K562 (cell line): ENCODE measurements around the gene DMXL1. TPM values are rescaled to one million over a fixed set of nuclear protein-coding genes. Genes with fewer than 3 reads are reported as not detected.
A peak's percentile ranks its signal among the peaks of the same experiment; 100 is the strongest.

ENCODE experiments used
- ATAC-seq: fragments of 200-7000 bp; cut with Tn5 transposase; 3 replicates; pipeline ENCODE4 v1.9.1; 2020; ENCODE audit warnings: moderate library complexity
- BruUV-seq: library from RNA; stranded (reverse); fragments of 400-500 nt; replicated peaks from 2 replicates; lab custom pipeline; 2021; lab: Mats Ljungman, UMichigan
- CTCF ChIA-PET: fragments of 300-600 bp; formaldehyde crosslinking; extraction: SDS; loops from one replicate; lab custom pipeline; 2021; ENCODE audit warnings: low intra/inter-chr PET ratio; lab: Yijun Ruan, JAX
- POLR2A ChIA-PET: fragments of 300-600, 350-650 bp; sonication (Branson Sonifier 250); formaldehyde crosslinking; extraction: SDS; loops from one replicate; lab custom pipeline; 2021; ENCODE audit warnings: antibody characterized with exemption, inconsistent platforms; lab: Yijun Ruan, JAX
- DNase-seq, 4 experiments: peaks; one replicate each; pipeline versions ENCODE4 v3.0.0 to v3.0.0-alpha.2; 2011 to 2018; ENCODE audit warnings: low spot score in 3 of 4, mixed read lengths in 3 of 4; ENCODE audit errors: extremely low read depth in 1 of 4
- FAIRE-seq: peaks from 2 replicates; lab custom pipeline; 2011; peaks lifted over from hg19 to GRCh38; lab: Jason Lieb, UNC
- H2AFZ ChIP-seq: 2 replicates; pipeline ENCODE4 v1.6.0; 2011; ENCODE audit warnings: low read depth, low read length, control low read depth, inconsistent platforms
- H3K27ac ChIP-seq: fragments of 200-600 bp; 3 replicates; pipeline ENCODE4 v1.8.0; 2011; ENCODE audit warnings: low read depth, mild to moderate bottlenecking, control low read depth, inconsistent platforms, low read length, moderate library complexity, mixed read lengths; ENCODE audit errors: extremely low read depth
- H3K27me3 ChIP-seq, 2 experiments: fragments of 300-600 bp in 1 of 2; 2 replicates in 1 of 2; 3 replicates in 1 of 2; pipeline versions ENCODE4 v1.6.0 to v1.8.0; 2011; ENCODE audit warnings: inconsistent platforms in 2 of 2, low read length in 2 of 2, mild to moderate bottlenecking in 1 of 2, mixed read lengths in 1 of 2, moderate library complexity in 1 of 2; ENCODE audit not compliant: control insufficient read depth in 2 of 2, insufficient read depth in 2 of 2
- H3K36me3 ChIP-seq: fragments of 300-600 bp; 3 replicates; pipeline ENCODE4 v1.8.0; 2011; ENCODE audit warnings: mild to moderate bottlenecking, low read length, inconsistent platforms; ENCODE audit not compliant: control insufficient read depth, insufficient read depth
- H3K4me1 ChIP-seq, 2 experiments: fragments of 200-600 bp in 1 of 2; replicated peaks in 1 of 2; 2 replicates in 1 of 2; 3 replicates in 1 of 2; pipeline versions ENCODE4 v1.5.1 to v1.8.0; 2011; ENCODE audit warnings: inconsistent platforms in 2 of 2, low read length in 2 of 2, mild to moderate bottlenecking in 1 of 2, mixed read lengths in 1 of 2, moderate library complexity in 1 of 2; ENCODE audit not compliant: control insufficient read depth in 2 of 2, insufficient read depth in 2 of 2
- H3K4me2 ChIP-seq: 2 replicates; pipeline ENCODE4 v1.6.1; 2011; ENCODE audit warnings: low read length, control low read depth, inconsistent platforms, mixed read lengths; ENCODE audit not compliant: insufficient read depth
- H3K4me3 ChIP-seq: fragments of 200-600 bp; sonication (generic), shearing (Covaris generic); 2 replicates; pipeline ENCODE4 v1.5.1; 2016; ENCODE audit warnings: control low read depth, inconsistent platforms
- H3K79me2 ChIP-seq: fragments of 200-600 bp; 3 replicates; pipeline ENCODE4 v1.8.0; 2011; ENCODE audit warnings: low read length, inconsistent platforms; ENCODE audit not compliant: control insufficient read depth, insufficient read depth
- H3K9ac ChIP-seq, 2 experiments: 2 replicates each; pipeline versions ENCODE4 v1.6.0 to v1.6.1; 2011; ENCODE audit warnings: low read depth in 2 of 2, low read length in 2 of 2, control low read depth in 1 of 2, inconsistent platforms in 1 of 2, mild to moderate bottlenecking in 1 of 2, mixed read lengths in 1 of 2; ENCODE audit not compliant: insufficient read depth in 1 of 2
- H3K9me1 ChIP-seq: one replicate; pipeline ENCODE4 v1.6.0; 2011; ENCODE audit warnings: inconsistent platforms, mild to moderate bottlenecking, low read length, moderate library complexity; ENCODE audit not compliant: control insufficient read depth, insufficient read depth
- H3K9me3 ChIP-seq: replicated peaks from 2 replicates; pipeline ENCODE4 v1.5.1; 2011; ENCODE audit warnings: low read depth, low read length, inconsistent platforms; ENCODE audit not compliant: control insufficient read depth, insufficient read depth
- H4K20me1 ChIP-seq: replicated peaks from 2 replicates; pipeline ENCODE4 v1.6.1; 2011; ENCODE audit warnings: low read length, inconsistent platforms, mixed read lengths; ENCODE audit not compliant: control insufficient read depth, insufficient read depth
- HMBOX1 ChIP-seq: sonication (generic); IDR thresholded peaks from 2 replicates; pipeline ENCODE4 v1.6.1; 2016
- PYGO2 ChIP-seq: fragments of 450-650 bp; IDR thresholded peaks from 2 replicates; pipeline ENCODE4 v1.6.1; 2016; ENCODE audit warnings: mild to moderate bottlenecking, missing genetic modification characterization, moderate library complexity, missing compliant biosample characterization
- SPI1 ChIP-seq: IDR thresholded peaks from 2 replicates; pipeline ENCODE4 v1.6.1; 2011; ENCODE audit warnings: low read depth, low read length, control low read depth, borderline replicate concordance
- WGBS: fragments of 100-300 bp; shearing (Covaris generic); methylation state at CpG from one replicate; pipeline ENCODE4 v1.1.6; 2016; ENCODE audit warnings: low coverage, mixed read lengths; ENCODE audit not compliant: insufficient coverage; ENCODE audit errors: missing lambda C conversion rate; 5-methylcytosine and 5-hydroxymethylcytosine counted together
- in situ Hi-C: fragments of 300-500 bp; cut with MboI; formaldehyde crosslinking; loops from 4 replicates; pipeline ENCODE4 v1.15.0; 2018; ENCODE audit warnings: inconsistent platforms, mixed read lengths
- intact Hi-C: fragments of 100-400 bp; cut with micrococcal nuclease; formaldehyde crosslinking; loops from 2 replicates; pipeline ENCODE4 v1.14.2; 2022
- polyA plus RNA-seq, 8 experiments: library from polyadenylated mRNA; depleted of rRNA in 4 of 8; stranded (reverse) in 5 of 8; unstranded in 3 of 8; fragments of >200 nt; fragmentation: Nextera tagmentation in 2 of 8; fragmentation: Illumina TruSeq in 1 of 8; extraction: Ambion mirVana in 2 of 8; extraction: Trizol in 1 of 8; gene quantifications; 2 replicates each; pipeline versions ENCODE4 v1.2.1 to v1.2.3, GENCODE V29; 2011 to 2014; ENCODE audit warnings: inconsistent platforms in 1 of 8, missing spikeins in 1 of 8
- total RNA-seq, 7 experiments: library from RNA; depleted of rRNA in 6 of 7; stranded (reverse); fragments of >200 nt in 6 of 7; fragmentation: Illumina TruSeq in 2 of 7; extraction: Trizol in 2 of 7; gene quantifications; 2 replicates each; pipeline versions ENCODE4 v1.2.1 to v1.2.3, GENCODE V29; 2011 to 2021; ENCODE audit warnings: low replicate concordance in 1 of 7

DMXL1 gene
- total and polyA plus RNA-seq, 9 of the 15 experiments (the other 6 are each of a cell fraction or from before 2014, with no cell fraction given), result 8.3 to 40.3 (median 30.6) TPM

- Histone ChIP-seq H3K4me2 (no peak overlapping the region), H3K9ac (0 out of 4 replicates have a peak overlapping the region, but pooled peaks of 1 of the 2 experiments have one; percentile 2)
- POLR2A ChIA-PET, result interaction anchor here (0.7 to 2.3 kb wide), 10 partner anchors 9 to 300 kb away, joined by 3 to 14 read pairs (median 4); no protein-coding TSS in a partner anchor
Observed at GRCh38 chr5:119290161-119290569, 219.3 kb downstream of the DMXL1 start.

More at GRCh38 chr5:119290161-119290569, 219.3 kb downstream of the DMXL1 start:
- Histone ChIP-seq H3K9me3 (no peaks in the 10 kb centered on the region), H3K27me3 (no peaks in the 10 kb centered on the region), H3K4me3 (no peak overlapping the region), H4K20me1 (no peaks in the 10 kb centered on the region), H3K4me1 (peaks cover 12 to 57% of the 10 kb centered on the region in 2 experiments), H3K36me3 (0 out of 3 replicates have a peak, but pooled peaks cover 3% of the 10 kb centered on the region), H3K79me2 (peaks cover 84% of the 10 kb centered on the region), H3K27ac (no peak overlapping the region), H3K9me1 (no peaks in the 10 kb centered on the region), H2AFZ (no peak overlapping the region)
- peak; percentile 55 for ATAC-seq
- WGBS, result 39% methylated on average over 3 of the region's 3 CpGs
- in situ Hi-C loops (no loop called here), intact Hi-C loops (no loop called here)
- CTCF ChIA-PET, result no interaction called here
- TF ChIP-seq SPI1 (peak; percentile 88), HMBOX1 (peak; percentile 82), PYGO2 (tag) (no peak)
- FAIRE-seq, result no peak
- no peak for DNase-seq
- BruUV-seq, result no TSS peak
